Effector memory CD4-positive, alpha-beta T cell (primary cell): Measurements from ENCODE around the gene CCDC80.
"Not testable (repeated sequence)": the region's sequence is repeated elsewhere in the genome, so short reads cannot be mapped to it uniquely, and the experiment has no call there.

Source experiments
- DNase-seq, 3 donors: peaks; one replicate each; pipeline ENCODE4 v3.0.0-alpha.2; 2020
- H3K27ac ChIP-seq: 2 replicates; pipeline ENCODE4 v1.7.0; 2013; ENCODE audit warnings: mild to moderate bottlenecking, low read length, moderate library complexity; ENCODE audit not compliant: insufficient read depth, poor library complexity, severe bottlenecking
- H3K27me3 ChIP-seq: replicated peaks from 2 replicates; pipeline ENCODE4 v1.7.0; 2013; ENCODE audit warnings: mild to moderate bottlenecking, low read length; ENCODE audit not compliant: insufficient read depth, control insufficient read depth, poor library complexity, severe bottlenecking
- H3K36me3 ChIP-seq: 2 replicates; pipeline ENCODE4 v1.7.0; 2013; ENCODE audit warnings: mild to moderate bottlenecking, low read length, moderate library complexity; ENCODE audit not compliant: control insufficient read depth, insufficient read depth
- H3K4me1 ChIP-seq: 2 replicates; pipeline ENCODE4 v1.7.0; 2013; ENCODE audit warnings: low read length, mild to moderate bottlenecking; ENCODE audit not compliant: control insufficient read depth, insufficient read depth, poor library complexity, severe bottlenecking
- H3K4me3 ChIP-seq: 2 replicates; pipeline ENCODE4 v1.7.0; 2013; ENCODE audit warnings: low read length, low read depth, mild to moderate bottlenecking; ENCODE audit not compliant: insufficient read depth, poor library complexity, severe bottlenecking
- H3K9me3 ChIP-seq: 2 replicates; pipeline ENCODE4 v1.7.0; 2013; ENCODE audit warnings: mild to moderate bottlenecking, low read length, moderate library complexity; ENCODE audit not compliant: control insufficient read depth

Gene CCDC80

DNA sequence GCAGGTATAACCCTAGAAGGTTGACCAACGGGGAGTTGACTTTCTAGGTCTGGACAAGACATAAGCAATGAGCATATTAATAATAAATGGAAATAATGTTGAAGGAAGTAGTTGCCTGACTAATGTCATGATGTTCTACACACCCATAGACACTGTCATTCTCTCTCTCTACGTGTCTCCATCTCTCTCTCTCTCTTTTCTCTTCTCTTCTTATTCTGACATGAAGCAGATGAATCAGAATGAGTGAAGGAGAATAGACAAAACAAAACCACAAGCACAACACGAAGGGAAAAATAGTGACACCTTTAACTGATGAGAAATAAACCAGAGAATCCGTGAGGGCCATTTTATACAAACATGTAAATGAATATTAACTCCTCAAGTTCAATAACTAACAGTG is 26.7 kb upstream of the CCDC80 start:
- peaks cover 14% of the 10 kb centered on the region for H3K4me1 ChIP-seq

DNA sequence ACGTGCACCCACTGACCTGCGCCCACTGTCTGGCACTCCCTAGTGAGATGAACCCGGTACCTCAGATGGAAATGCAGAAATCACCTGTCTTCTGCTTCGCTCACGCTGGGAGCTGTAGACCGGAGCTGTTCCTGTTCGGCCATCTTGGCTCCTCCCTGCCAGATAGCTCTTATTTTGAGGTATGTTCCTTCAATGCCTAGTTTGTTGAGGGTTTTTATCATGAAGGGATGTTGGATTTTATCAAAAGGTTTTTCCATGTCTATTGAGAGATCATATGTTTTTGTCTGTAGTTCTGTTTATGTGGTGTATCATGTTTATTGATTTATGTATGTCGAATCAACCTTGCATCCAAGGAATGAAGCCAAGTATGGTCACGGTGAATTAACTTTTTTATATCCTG is 24.1 kb upstream of the CCDC80 start:
- H3K27ac ChIP-seq, H3K9me3 ChIP-seq, H3K27me3 ChIP-seq, DNase-seq, H3K4me3 ChIP-seq, H3K4me1 ChIP-seq, H3K36me3 ChIP-seq: not testable (repeated sequence)

More for the DNA sequence above, 26.7 kb upstream of the CCDC80 start:
- Histone ChIP-seq H3K4me3 (no peak overlapping the region), H3K9me3 (no peaks in the 10 kb centered on the region), H3K36me3 (no peaks in the 10 kb centered on the region), H3K27ac (no peak overlapping the region), H3K27me3 (no peaks in the 10 kb centered on the region)
- no peak for DNase-seq

DNA sequence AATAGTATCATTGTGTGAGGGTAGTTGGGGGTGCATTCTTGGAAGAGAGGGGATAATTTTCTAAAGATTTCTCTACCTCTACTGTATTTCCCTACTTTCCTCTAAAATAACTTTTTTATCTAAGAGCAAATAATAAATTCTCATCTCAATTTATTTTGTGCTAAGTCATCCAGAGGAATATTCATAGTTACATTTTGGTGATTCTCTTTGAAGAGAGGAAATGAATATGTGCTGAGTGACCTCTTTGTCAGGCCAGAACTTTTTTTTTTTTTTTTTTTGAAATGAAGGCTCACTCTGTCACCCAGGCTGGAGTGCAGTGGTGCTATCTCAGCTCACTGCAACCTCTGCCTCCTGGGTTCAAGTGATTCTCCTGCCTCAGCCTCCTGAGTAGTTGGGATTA is 15.1 kb upstream of the CCDC80 start:
- no peaks in the 10 kb centered on the region for H3K36me3 ChIP-seq
- no peaks in the 10 kb centered on the region for H3K4me1 ChIP-seq
- H3K27me3 ChIP-seq, result no peaks in the 10 kb centered on the region
- no peaks in the 10 kb centered on the region for H3K9me3 ChIP-seq
- no peak overlapping the region for H3K4me3 ChIP-seq
- H3K27ac ChIP-seq, result no peak overlapping the region
- no peak for DNase-seq

DNA sequence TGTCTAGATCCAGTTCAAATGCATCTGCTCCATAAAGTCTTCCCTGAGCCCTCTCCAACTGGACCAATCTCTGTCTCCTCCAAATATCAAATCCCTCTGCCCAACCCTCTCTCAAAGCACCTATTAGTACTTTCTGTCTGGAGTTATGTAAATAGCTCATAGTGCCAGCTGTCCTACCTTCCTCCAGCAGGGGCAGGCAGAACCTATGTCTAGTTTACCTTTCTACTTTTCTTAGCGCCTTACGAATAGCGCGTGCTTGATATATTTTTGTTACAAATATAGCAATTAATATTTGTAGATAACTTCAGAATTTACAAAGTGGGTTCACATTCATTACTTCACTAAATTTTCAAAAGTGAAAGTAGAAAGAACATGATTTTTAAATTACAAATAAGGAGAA is 14.0 kb upstream of the CCDC80 start:
- DNase-seq, result no peak
- Histone ChIP-seq H3K9me3 (no peaks in the 10 kb centered on the region), H3K4me3 (no peak overlapping the region), H3K36me3 (no peaks in the 10 kb centered on the region), H3K27me3 (no peaks in the 10 kb centered on the region), H3K27ac (no peak overlapping the region), H3K4me1 (no peaks in the 10 kb centered on the region)

DNA sequence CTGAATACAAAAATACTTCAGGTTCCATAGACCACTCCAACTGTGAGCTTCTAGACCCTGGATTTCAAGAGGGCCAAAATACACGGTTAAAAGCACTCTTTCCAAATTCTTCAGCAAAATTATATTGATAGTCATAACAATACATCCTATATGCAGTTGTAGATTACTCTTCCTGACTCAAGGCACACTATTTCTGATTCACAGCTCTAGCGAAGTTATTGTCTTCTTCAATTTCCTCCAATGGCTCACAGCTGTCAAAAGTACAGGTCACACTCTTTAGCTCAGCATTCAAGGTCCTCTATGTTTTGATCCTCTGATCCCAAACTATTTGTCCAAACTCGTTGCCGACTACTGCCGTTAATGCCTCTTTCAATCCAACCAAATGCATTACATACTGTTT is 13.5 kb upstream of the CCDC80 start:
- no peak for DNase-seq
- H3K4me1 ChIP-seq, result no peaks in the 10 kb centered on the region
- no peaks in the 10 kb centered on the region for H3K27me3 ChIP-seq
- no peaks in the 10 kb centered on the region for H3K36me3 ChIP-seq
- H3K9me3 ChIP-seq, result no peaks in the 10 kb centered on the region
- H3K4me3 ChIP-seq, result no peak overlapping the region
- H3K27ac ChIP-seq, result no peak overlapping the region

DNA sequence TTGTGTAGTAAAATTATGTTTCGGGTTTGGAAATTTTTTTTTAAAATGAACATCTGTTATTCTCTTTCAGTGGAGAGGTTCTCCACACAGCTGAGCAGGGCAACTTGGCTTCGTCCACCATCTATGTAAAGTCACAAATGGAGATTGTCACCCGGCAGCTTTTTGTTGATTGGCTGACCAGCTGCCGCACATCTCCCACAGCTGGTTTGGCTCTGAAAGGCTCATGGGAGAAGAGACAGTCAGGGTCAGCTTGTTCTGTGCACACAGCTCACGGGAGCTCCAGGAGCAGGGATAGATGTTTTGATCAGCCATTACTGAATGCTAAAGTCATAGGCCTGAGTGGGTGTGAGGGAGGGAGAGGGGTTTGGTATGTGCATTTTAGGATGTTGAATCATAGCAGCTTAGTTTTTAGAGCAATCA is 12.9 kb upstream of the CCDC80 start:
- no peak overlapping the region for H3K4me3 ChIP-seq
- H3K36me3 ChIP-seq, result no peaks in the 10 kb centered on the region
- no peaks in the 10 kb centered on the region for H3K4me1 ChIP-seq
- no peak overlapping the region for H3K27ac ChIP-seq
- no peaks in the 10 kb centered on the region for H3K27me3 ChIP-seq
- H3K9me3 ChIP-seq, result no peaks in the 10 kb centered on the region
- DNase-seq, result no peak

DNA sequence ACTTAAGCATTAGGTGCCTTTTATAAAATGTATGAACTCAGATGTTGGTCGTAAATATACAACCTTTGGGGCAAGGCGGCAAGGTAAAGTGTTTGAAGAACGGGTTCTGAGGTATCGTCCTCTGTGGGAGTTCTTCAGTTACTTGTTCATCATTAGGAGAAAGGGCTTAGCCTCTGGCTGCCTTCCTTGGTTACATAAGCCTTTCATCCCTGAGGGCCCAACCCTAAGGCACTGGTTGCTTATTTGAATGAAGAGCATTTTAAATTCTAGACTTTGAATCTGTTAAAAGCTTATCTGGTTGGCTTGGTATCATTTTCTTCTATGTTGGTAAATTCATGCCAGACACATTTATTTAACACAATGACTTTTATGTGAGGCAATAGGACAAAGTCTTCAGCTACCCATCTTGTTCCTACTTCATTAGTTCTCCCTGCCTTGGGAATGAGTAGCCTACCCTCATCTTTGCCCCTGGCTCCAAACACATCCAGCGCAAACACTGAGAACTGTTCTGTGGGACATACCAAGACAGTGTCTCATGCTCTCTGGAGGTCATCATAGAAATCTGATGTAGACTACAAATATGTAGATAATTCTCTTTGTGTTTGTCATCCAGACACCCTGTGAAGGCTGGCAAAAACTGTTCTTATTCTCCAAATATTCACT is 12.4 kb upstream of the CCDC80 start:
- Histone ChIP-seq H3K27ac (no peak overlapping the region), H3K36me3 (no peaks in the 10 kb centered on the region), H3K27me3 (no peaks in the 10 kb centered on the region), H3K4me1 (no peaks in the 10 kb centered on the region), H3K9me3 (no peaks in the 10 kb centered on the region), H3K4me3 (no peak overlapping the region)
- no peak for DNase-seq

DNA sequence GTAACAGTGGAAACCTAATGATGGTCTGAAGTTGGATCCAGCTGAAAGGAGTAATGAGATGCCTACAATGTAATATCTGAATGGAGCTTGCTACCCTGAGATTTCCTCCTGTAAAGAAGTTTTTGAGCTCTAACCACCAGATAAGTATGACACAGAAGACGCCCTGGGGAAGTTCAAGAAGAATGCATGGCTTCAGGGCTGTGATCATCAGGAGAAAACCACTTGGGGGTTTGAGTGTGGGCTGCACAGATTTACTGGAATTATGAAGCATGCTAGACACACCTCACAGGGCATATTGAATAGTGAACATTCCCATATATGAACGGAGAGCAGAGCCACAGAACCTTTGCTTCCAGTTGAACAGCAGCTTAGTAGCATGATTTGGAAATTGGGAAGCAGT is 10.6 kb upstream of the CCDC80 start:
- no peak for DNase-seq
- H3K27me3 ChIP-seq, result no peaks in the 10 kb centered on the region
- H3K9me3 ChIP-seq, result no peaks in the 10 kb centered on the region
- H3K36me3 ChIP-seq, result no peaks in the 10 kb centered on the region
- no peak overlapping the region for H3K27ac ChIP-seq
- H3K4me3 ChIP-seq, result no peak overlapping the region
- H3K4me1 ChIP-seq, result no peaks in the 10 kb centered on the region

DNA sequence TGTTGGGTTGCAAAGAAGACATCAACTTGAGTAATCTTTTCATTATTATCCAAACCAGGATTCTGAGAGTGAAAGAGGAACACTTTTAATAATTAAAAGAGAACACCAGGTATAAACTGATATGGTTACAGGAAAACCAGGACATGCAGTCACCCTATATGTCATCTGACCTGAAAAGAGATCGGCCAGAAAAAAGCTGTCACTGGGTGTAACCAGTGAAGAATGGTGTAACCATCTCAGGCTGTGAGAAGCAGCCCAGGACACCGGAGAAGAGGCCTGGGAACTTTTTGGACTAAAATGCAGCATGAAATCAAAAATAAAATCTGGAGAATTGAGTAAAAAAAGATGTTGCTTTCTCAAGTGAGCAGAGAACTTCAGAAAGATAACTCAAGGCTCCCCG is 10.1 kb upstream of the CCDC80 start:
- DNase-seq, result no peak
- H3K27ac ChIP-seq, result no peak overlapping the region
- H3K9me3 ChIP-seq, result no peaks in the 10 kb centered on the region
- H3K36me3 ChIP-seq, result no peaks in the 10 kb centered on the region
- no peak overlapping the region for H3K4me3 ChIP-seq
- H3K4me1 ChIP-seq, result no peaks in the 10 kb centered on the region
- no peaks in the 10 kb centered on the region for H3K27me3 ChIP-seq

DNA sequence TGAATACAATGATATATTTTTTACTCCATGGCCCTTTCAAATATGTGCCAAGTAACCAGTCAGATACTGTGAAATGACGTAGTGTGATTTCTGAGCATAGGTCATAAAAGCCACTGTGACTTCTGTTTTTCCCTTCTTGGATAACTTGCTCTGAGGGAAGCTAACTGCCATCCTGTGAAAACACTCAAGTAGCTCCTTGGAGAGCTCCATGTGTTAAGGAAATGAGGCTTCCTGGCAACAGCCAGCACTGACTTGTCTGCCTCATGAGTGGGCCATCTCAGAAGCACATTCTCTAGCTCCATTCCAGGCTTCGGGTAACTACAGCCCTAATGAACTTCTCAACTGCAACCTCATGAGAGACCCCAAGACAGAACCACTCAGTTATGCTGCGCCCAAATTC is 9.5 kb upstream of the CCDC80 start:
- H3K27ac ChIP-seq, result no peak overlapping the region
- no peaks in the 10 kb centered on the region for H3K36me3 ChIP-seq
- no peak overlapping the region for H3K4me3 ChIP-seq
- no peaks in the 10 kb centered on the region for H3K9me3 ChIP-seq
- DNase-seq, result no peak
- no peaks in the 10 kb centered on the region for H3K4me1 ChIP-seq
- no peaks in the 10 kb centered on the region for H3K27me3 ChIP-seq

DNA sequence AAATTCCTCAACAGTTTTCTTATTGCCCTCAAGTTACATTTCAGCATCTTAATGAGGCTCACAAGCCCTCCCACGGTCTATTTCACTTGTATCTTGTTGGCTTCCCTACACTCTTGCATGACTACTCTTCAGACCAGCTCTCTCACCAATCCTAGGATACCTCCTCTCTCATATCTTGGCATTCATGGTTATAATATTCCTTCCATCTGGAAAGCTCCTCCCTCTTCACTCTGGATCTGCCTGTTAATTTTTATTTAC is 8.5 kb upstream of the CCDC80 start:
- H3K36me3 ChIP-seq, result no peaks in the 10 kb centered on the region
- no peak for DNase-seq
- no peaks in the 10 kb centered on the region for H3K9me3 ChIP-seq
- no peak overlapping the region for H3K4me3 ChIP-seq
- no peaks in the 10 kb centered on the region for H3K4me1 ChIP-seq
- no peaks in the 10 kb centered on the region for H3K27me3 ChIP-seq
- H3K27ac ChIP-seq, result no peak overlapping the region
